Neural progenitor cell (in vitro differentiated cells): Measurements from ENCODE around the gene ACACB. TPM values are rescaled to one million over a fixed set of nuclear protein-coding genes. Genes with fewer than 3 reads are reported as not detected.
"Not testable (repeated sequence)": the region's sequence is repeated elsewhere in the genome, so short reads cannot be mapped to it uniquely, and the experiment has no call there.

Experiments
- DNase-seq: peaks from one replicate; pipeline ENCODE4 v3.0.0-alpha.2; 2016; ENCODE audit warnings: low spot score
- H2AFZ ChIP-seq: fragments of 200-600 bp; sonication (generic); replicated peaks from 2 replicates; pipeline ENCODE4 v1.6.1; 2016; ENCODE audit warnings: antibody characterized with exemption
- H3F3A ChIP-seq: fragments of 200-600 bp; sonication (generic); 2 replicates; pipeline ENCODE4 v1.6.1; 2016; ENCODE audit warnings: antibody characterized with exemption, low read depth
- H3K27ac ChIP-seq: fragments of 200-600 bp; sonication (generic); 2 replicates; pipeline ENCODE4 v1.5.1; 2016; ENCODE audit warnings: mild to moderate bottlenecking
- H3K27me3 ChIP-seq: fragments of 200-600 bp; sonication (generic); 2 replicates; pipeline ENCODE4 v1.6.1; 2016; ENCODE audit warnings: mild to moderate bottlenecking, moderate library complexity
- H3K36me3 ChIP-seq: fragments of 200-600 bp; sonication (generic); 2 replicates; pipeline ENCODE4 v1.5.1; 2016
- H3K4me1 ChIP-seq: fragments of 200-600 bp; sonication (generic); 2 replicates; pipeline ENCODE4 v1.6.1; 2016; ENCODE audit warnings: mixed run types
- H3K4me2 ChIP-seq: fragments of 200-600 bp; sonication (generic); 2 replicates; pipeline ENCODE4 v1.6.1; 2016
- H3K4me3 ChIP-seq: fragments of 200-600 bp; sonication (generic); 2 replicates; pipeline ENCODE4 v1.5.1; 2016
- H3K79me2 ChIP-seq: fragments of 200-600 bp; sonication (generic); 2 replicates; pipeline ENCODE4 v1.6.1; 2016; ENCODE audit warnings: low read depth
- H3K9ac ChIP-seq: fragments of 200-600 bp; sonication (generic); 2 replicates; pipeline ENCODE4 v1.6.1; 2016
- H3K9me3 ChIP-seq: fragments of 200-600 bp; sonication (generic); 2 replicates; pipeline ENCODE4 v1.5.1; 2016; ENCODE audit warnings: low read depth
- H4K20me1 ChIP-seq: fragments of 200-600 bp; sonication (generic); 2 replicates; pipeline ENCODE4 v1.6.1; 2016; ENCODE audit warnings: low read depth
- H3K27ac Mint-ChIP-seq: 3 replicates; pipeline ENCODE4 v1.8.0; 2021; ENCODE audit warnings: mixed read lengths
- H3K27me3 Mint-ChIP-seq: 2 replicates; pipeline ENCODE4 v1.8.0; 2022; ENCODE audit warnings: low read depth, mild to moderate bottlenecking, inconsistent platforms, moderate library complexity, mixed read lengths; ENCODE audit not compliant: insufficient read depth
- H3K36me3 Mint-ChIP-seq: 3 replicates; pipeline ENCODE4 v1.8.0; 2021; ENCODE audit warnings: mixed read lengths
- H3K4me1 Mint-ChIP-seq: 3 replicates; pipeline ENCODE4 v1.8.0; 2021; ENCODE audit warnings: mixed read lengths
- H3K4me3 Mint-ChIP-seq: 3 replicates; pipeline ENCODE4 v1.8.0; 2021; ENCODE audit warnings: mild to moderate bottlenecking, moderate library complexity, mixed read lengths
- H3K9me3 Mint-ChIP-seq: 3 replicates; pipeline ENCODE4 v1.8.0; 2020; ENCODE audit warnings: mixed read lengths
- CTCF ChIP-seq: fragments of 200-600 bp; sonication (generic); IDR thresholded peaks from 2 replicates; pipeline ENCODE4 v1.5.1; 2017; ENCODE audit warnings: antibody characterized with exemption, mild to moderate bottlenecking
- EZH2 ChIP-seq: fragments of 200-600 bp; sonication (generic); IDR thresholded peaks from 2 replicates; pipeline ENCODE4 v1.6.1; 2017; ENCODE audit warnings: antibody characterized with exemption, mild to moderate bottlenecking, moderate library complexity
- EZH2phosphoT487 ChIP-seq: fragments of 200-600 bp; sonication (generic); IDR thresholded peaks from 2 replicates; pipeline ENCODE4 v1.6.1; 2017; ENCODE audit warnings: antibody characterized with exemption
- total RNA-seq: library from RNA; depleted of rRNA; stranded (reverse); fragments of >200 nt; gene quantifications from 2 replicates; pipeline ENCODE4 v1.2.3, GENCODE V29; 2015; ENCODE audit warnings: low replicate concordance

The ACACB gene
- total RNA-seq, 1 donor from 2014 or later, result 2.4 TPM

- Histone ChIP-seq H3K9ac (no peak overlapping the region), H2AFZ (no peak overlapping the region), H3K79me2 (no peaks in the 10 kb centered on the region), H3K4me1 (no peaks in the 10 kb centered on the region), H4K20me1 (no peaks in the 10 kb centered on the region), H3K27me3 (no peaks in the 10 kb centered on the region), H3K36me3 (no peaks in the 10 kb centered on the region), H3F3A (no peaks in the 10 kb centered on the region), H3K9me3 (no peaks in the 10 kb centered on the region), H3K4me2 (no peak overlapping the region), H3K4me3 (no peak overlapping the region), H3K27ac (no peak overlapping the region)
- H3K4me3 Mint-ChIP-seq, result no peak overlapping the region
- no peak for DNase-seq
- H3K36me3 Mint-ChIP-seq, result peaks cover 19% of the 10 kb centered on the region
- H3K27ac Mint-ChIP-seq, result no peak overlapping the region
- no peaks in the 10 kb centered on the region for H3K27me3 Mint-ChIP-seq
- no peak for TF ChIP-seq EZH2phosphoT487
- no peak for TF ChIP-seq EZH2
- TF ChIP-seq CTCF, result no peak
- peaks cover 2% of the 10 kb centered on the region for H3K9me3 Mint-ChIP-seq
- H3K4me1 Mint-ChIP-seq, result peaks cover 4% of the 10 kb centered on the region
These were observed 53.9 kb downstream of the ACACB start for GRCh38 chr12:109170324-109170723.

- H3K9me3 ChIP-seq, H3K4me3 Mint-ChIP-seq, H3F3A ChIP-seq, H3K27me3 ChIP-seq, H3K27ac ChIP-seq, H3K36me3 ChIP-seq, DNase-seq, H3K27me3 Mint-ChIP-seq, H3K4me1 ChIP-seq, H3K4me1 Mint-ChIP-seq, H3K4me3 ChIP-seq, H3K9me3 Mint-ChIP-seq, H2AFZ ChIP-seq, H3K27ac Mint-ChIP-seq, H3K79me2 ChIP-seq, H3K9ac ChIP-seq, H3K4me2 ChIP-seq, H4K20me1 ChIP-seq: not testable (repeated sequence)
- H3K36me3 Mint-ChIP-seq, result peaks cover 21% of the 10 kb centered on the region
These were observed 56.4 kb downstream of the ACACB start for GRCh38 chr12:109172787-109173186.

GRCh38 chr12:109173443-109174240 is 57.3 kb downstream of the ACACB start:
- Histone ChIP-seq H3K9ac (no peak overlapping the region), H3K79me2 (no peaks in the 10 kb centered on the region), H3K9me3 (no peaks in the 10 kb centered on the region), H4K20me1 (no peaks in the 10 kb centered on the region), H3K4me3 (no peak overlapping the region), H3K27ac (no peak overlapping the region), H2AFZ (no peak overlapping the region), H3K27me3 (no peaks in the 10 kb centered on the region), H3K36me3 (no peaks in the 10 kb centered on the region), H3F3A (no peaks in the 10 kb centered on the region), H3K4me1 (no peaks in the 10 kb centered on the region), H3K4me2 (no peak overlapping the region)
- peaks cover 20% of the 10 kb centered on the region for H3K36me3 Mint-ChIP-seq
- H3K4me3 Mint-ChIP-seq, result no peak overlapping the region
- DNase-seq, result no peak
- H3K9me3 Mint-ChIP-seq, result peaks cover 2% of the 10 kb centered on the region
- no peaks in the 10 kb centered on the region for H3K4me1 Mint-ChIP-seq
- no peaks in the 10 kb centered on the region for H3K27me3 Mint-ChIP-seq
- TF ChIP-seq CTCF (no peak), EZH2 (no peak), EZH2phosphoT487 (no peak)
- H3K27ac Mint-ChIP-seq, result no peak overlapping the region

- Mint-ChIP-seq H3K36me3 (peaks cover 26% of the 10 kb centered on the region), H3K9me3 (peaks cover 2% of the 10 kb centered on the region), H3K4me3 (no peak overlapping the region), H3K27ac (no peak overlapping the region), H3K27me3 (no peaks in the 10 kb centered on the region), H3K4me1 (no peaks in the 10 kb centered on the region)
- Histone ChIP-seq H3K36me3 (no peaks in the 10 kb centered on the region), H4K20me1 (no peaks in the 10 kb centered on the region), H3K9ac (no peak overlapping the region), H3K9me3 (no peaks in the 10 kb centered on the region), H3K27me3 (no peaks in the 10 kb centered on the region), H3K27ac (no peak overlapping the region), H2AFZ (no peak overlapping the region), H3F3A (no peaks in the 10 kb centered on the region), H3K79me2 (no peaks in the 10 kb centered on the region), H3K4me3 (no peak overlapping the region), H3K4me2 (no peak overlapping the region), H3K4me1 (no peaks in the 10 kb centered on the region)
- no peak for DNase-seq
- TF ChIP-seq CTCF (no peak), EZH2 (no peak), EZH2phosphoT487 (no peak)
These were observed 58.1 kb downstream of the ACACB start for GRCh38 chr12:109174468-109174867.
